A673 (cell line): ENCODE data around the gene CARD11. TPM values are rescaled to one million over a fixed set of nuclear protein-coding genes. Genes with fewer than 3 reads are reported as not detected.

ENCODE experiments used
- BruUV-seq: library from RNA; stranded (reverse); fragments of 400-500 nt; replicated peaks from 2 replicates; lab custom pipeline; 2021; lab: Mats Ljungman, UMichigan
- CTCF ChIA-PET: fragments of 300-600 bp; sonication (Branson Sonifier 250); formaldehyde crosslinking; loops from one replicate; lab custom pipeline; 2022; ENCODE audit warnings: antibody characterized with exemption; lab: Charles Lee
- POLR2A ChIA-PET: fragments of 300-600 bp; sonication (Branson Sonifier 250); formaldehyde crosslinking; loops from one replicate; lab custom pipeline; 2022; ENCODE audit warnings: antibody characterized with exemption; ENCODE audit not compliant: low non-redundant PET; lab: Charles Lee
- DNase-seq: peaks from one replicate; pipeline ENCODE4 v3.0.0-alpha.2; 2015; ENCODE audit warnings: low spot score
- H3K27ac ChIP-seq: fragments of 200-600 bp; sonication (generic); 2 replicates; pipeline ENCODE4 v1.5.1; 2016; ENCODE audit warnings: mixed run types, low read depth, mild to moderate bottlenecking, mixed read lengths, antibody characterized with exemption, low read length; ENCODE audit not compliant: poor library complexity, severe bottlenecking
- H3K27me3 ChIP-seq: fragments of 200-600 bp; sonication (generic); replicated peaks from 2 replicates; pipeline ENCODE4 v1.6.1; 2017; ENCODE audit warnings: mixed run types, low read depth, mild to moderate bottlenecking, mixed read lengths, antibody characterized with exemption, low read length; ENCODE audit not compliant: insufficient read depth, poor library complexity
- H3K36me3 ChIP-seq: fragments of 200-600 bp; sonication (generic); 2 replicates; pipeline ENCODE4 v1.6.1; 2016; ENCODE audit warnings: mixed run types, mild to moderate bottlenecking, mixed read lengths, antibody characterized with exemption, low read length; ENCODE audit not compliant: insufficient read depth, poor library complexity, severe bottlenecking
- H3K4me1 ChIP-seq: fragments of 200-600 bp; sonication (generic); 2 replicates; pipeline ENCODE4 v1.6.1; 2017; ENCODE audit warnings: mixed run types, mild to moderate bottlenecking, mixed read lengths, antibody characterized with exemption, low read length; ENCODE audit not compliant: insufficient read depth, poor library complexity, severe bottlenecking
- H3K4me3 ChIP-seq: fragments of 200-600 bp; sonication (generic); 2 replicates; pipeline ENCODE4 v1.5.1; 2016; ENCODE audit warnings: low read depth, mixed run types, mild to moderate bottlenecking, mixed read lengths, low read length; ENCODE audit not compliant: poor library complexity, severe bottlenecking
- H3K9me3 ChIP-seq: fragments of 200-600 bp; sonication (generic); 2 replicates; pipeline ENCODE4 v1.6.1; 2016; ENCODE audit warnings: mixed run types, low read depth, mild to moderate bottlenecking, mixed read lengths, antibody characterized with exemption, low read length; ENCODE audit not compliant: poor library complexity, severe bottlenecking
- CTCF ChIP-seq: fragments of 300-800, 200-600 bp; sonication (generic); conservative IDR thresholded peaks from 2 replicates; pipeline ENCODE4 v1.5.1; 2017; ENCODE audit warnings: low read depth, mild to moderate bottlenecking, antibody characterized with exemption, low read length, moderate library complexity, mixed read lengths
- EZH2 ChIP-seq: fragments of 200-600 bp; sonication (generic); IDR thresholded peaks from 2 replicates; pipeline ENCODE4 v1.6.1; 2017; ENCODE audit warnings: borderline replicate concordance, low read depth, mild to moderate bottlenecking, mixed read lengths, antibody characterized with exemption, low read length; ENCODE audit not compliant: poor library complexity, severe bottlenecking
- intact Hi-C: fragments of 100-400 bp; cut with micrococcal nuclease; formaldehyde crosslinking; loops from one replicate; pipeline ENCODE4 v1.10.0; 2022; ENCODE audit not compliant: unreplicated experiment
- total RNA-seq: library from RNA; stranded (reverse); gene quantifications from 2 replicates; pipeline ENCODE4 v1.2.3, GENCODE V29; 2021

Gene CARD11
- total RNA-seq, 1 experiment from 2014 or later: 1.8 TPM

GRCh38 chr7:2863461-2864066 is 180.1 kb downstream of the CARD11 start:
- Histone ChIP-seq H3K4me1 (peaks cover 9% of the 10 kb centered on the region), H3K36me3 (no peaks in the 10 kb centered on the region), H3K27ac (peak overlapping the region; percentile 54), H3K4me3 (no peak overlapping the region), H3K27me3 (no peaks in the 10 kb centered on the region), H3K9me3 (no peaks in the 10 kb centered on the region)
- POLR2A ChIA-PET: no interaction called here
- TF ChIP-seq CTCF: no peak
- TF ChIP-seq EZH2: no peak
- intact Hi-C loops: loop anchor here (2.0 to 10.0 kb wide), 3 partner anchors 291 to 1771 kb away; no protein-coding TSS in a partner anchor
- DNase-seq: peak; percentile 77
- no TSS peak for BruUV-seq
- CTCF ChIA-PET: no interaction called here

- Histone ChIP-seq H3K4me3 (no peak overlapping the region), H3K36me3 (no peaks in the 10 kb centered on the region), H3K4me1 (peaks cover 9% of the 10 kb centered on the region), H3K27ac (peak overlapping the region; percentile 54), H3K27me3 (no peaks in the 10 kb centered on the region), H3K9me3 (no peaks in the 10 kb centered on the region)
- CTCF ChIA-PET: no interaction called here
- TF ChIP-seq CTCF: no peak
- no peak for TF ChIP-seq EZH2
- intact Hi-C loops: loop anchor here (5.0 to 10.0 kb wide), 2 partner anchors 1034 to 1772 kb away; no protein-coding TSS in a partner anchor
- POLR2A ChIA-PET: no interaction called here
- DNase-seq: no peak
- BruUV-seq: no TSS peak
Observed at GRCh38 chr7:2862831-2863361, 180.8 kb downstream of the CARD11 start.

- H3K9me3 ChIP-seq: no peaks in the 10 kb centered on the region
- intact Hi-C loops: loop anchor here (5.0 to 10.0 kb wide), 2 partner anchors 1036 to 1773 kb away; no protein-coding TSS in a partner anchor
- TF ChIP-seq EZH2 (no peak), CTCF (no peak)
- no peaks in the 10 kb centered on the region for H3K27me3 ChIP-seq
- ChIA-PET CTCF (no interaction called here), POLR2A (no interaction called here)
- no peak for DNase-seq
- no peak overlapping the region for H3K4me3 ChIP-seq
- H3K4me1 ChIP-seq: peaks cover 9% of the 10 kb centered on the region
- H3K36me3 ChIP-seq: no peaks in the 10 kb centered on the region
- no TSS peak for BruUV-seq
- no peak overlapping the region for H3K27ac ChIP-seq
Observed at GRCh38 chr7:2861509-2861908, 182.2 kb downstream of the CARD11 start.
